Measurements from ENCODE around the gene NIM1K.
"Not testable (repeated sequence)": the region's sequence is repeated elsewhere in the genome, so short reads cannot be mapped to it uniquely, and the experiment has no call there.

The NIM1K gene

DNA sequence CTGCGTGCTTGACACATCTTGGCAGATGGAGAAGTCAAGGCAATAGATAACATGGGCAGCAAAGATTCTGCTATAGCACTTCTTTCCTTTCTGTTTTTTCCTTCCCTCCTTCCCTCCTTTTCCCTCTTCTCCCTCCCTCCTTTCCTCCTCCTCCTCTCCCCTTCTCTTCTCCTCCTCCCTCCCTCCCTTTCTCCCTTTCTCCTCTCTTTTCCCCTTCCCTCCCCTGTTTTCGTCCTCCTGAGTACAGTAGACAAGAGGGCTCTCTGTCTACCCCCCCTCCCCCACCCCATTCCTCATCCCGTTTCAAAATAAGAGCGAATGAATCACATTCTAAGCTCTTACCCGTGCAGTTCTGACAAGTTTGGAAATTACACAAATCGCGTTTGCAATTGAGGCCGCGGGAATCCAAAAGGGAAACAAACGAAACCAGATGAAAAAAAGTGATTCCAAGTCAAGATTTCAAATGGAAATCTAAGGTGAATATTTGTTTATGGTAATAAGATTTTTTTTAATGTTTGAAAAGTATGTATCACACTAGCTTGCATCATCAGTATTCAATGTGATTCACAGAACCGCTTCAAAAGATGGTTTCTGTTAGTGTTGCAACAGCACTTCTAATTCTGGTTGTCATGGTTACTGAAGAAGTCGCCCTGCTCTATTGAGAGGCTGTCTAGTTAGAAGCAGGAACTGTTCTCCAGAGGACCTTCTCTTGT lies 1.3 kb downstream of the NIM1K start:
- DNase-seq (ENCODE audit: extremely low spot score) = peak; percentile 75
- POLR2A ChIA-PET = interaction anchor here (1.2 kb wide), 1 partner anchor 72 kb away, joined by 3 read pairs; no protein-coding TSS in a partner anchor

GRCh38 chr5:43193894-43194265 lies 1.9 kb downstream of the NIM1K start:
- DNase-seq (ENCODE audit: extremely low spot score) = no peak
- POLR2A ChIA-PET = interaction anchor here (1.2 kb wide), 1 partner anchor 73 kb away, joined by 3 read pairs; no protein-coding TSS in a partner anchor
- TF ChIP-seq, protein P1, sequence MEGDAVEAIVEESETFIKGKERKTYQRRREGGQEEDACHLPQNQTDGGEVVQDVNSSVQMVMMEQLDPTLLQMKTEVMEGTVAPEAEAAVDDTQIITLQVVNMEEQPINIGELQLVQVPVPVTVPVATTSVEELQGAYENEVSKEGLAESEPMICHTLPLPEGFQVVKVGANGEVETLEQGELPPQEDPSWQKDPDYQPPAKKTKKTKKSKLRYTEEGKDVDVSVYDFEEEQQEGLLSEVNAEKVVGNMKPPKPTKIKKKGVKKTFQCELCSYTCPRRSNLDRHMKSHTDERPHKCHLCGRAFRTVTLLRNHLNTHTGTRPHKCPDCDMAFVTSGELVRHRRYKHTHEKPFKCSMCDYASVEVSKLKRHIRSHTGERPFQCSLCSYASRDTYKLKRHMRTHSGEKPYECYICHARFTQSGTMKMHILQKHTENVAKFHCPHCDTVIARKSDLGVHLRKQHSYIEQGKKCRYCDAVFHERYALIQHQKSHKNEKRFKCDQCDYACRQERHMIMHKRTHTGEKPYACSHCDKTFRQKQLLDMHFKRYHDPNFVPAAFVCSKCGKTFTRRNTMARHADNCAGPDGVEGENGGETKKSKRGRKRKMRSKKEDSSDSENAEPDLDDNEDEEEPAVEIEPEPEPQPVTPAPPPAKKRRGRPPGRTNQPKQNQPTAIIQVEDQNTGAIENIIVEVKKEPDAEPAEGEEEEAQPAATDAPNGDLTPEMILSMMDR (IDR thresholded peaks at IDR 0.05; ENCODE audit: control extremely low read depth, extremely low read depth, low read depth, missing control alignments) = no peak
- CTCF ChIA-PET = interaction anchor here (0.8 to 3.9 kb wide), 5 partner anchors 17 to 196 kb away, joined by 3 to 13 read pairs (median 3); no protein-coding TSS in a partner anchor

More for the DNA sequence above, 1.3 kb downstream of the NIM1K start:
- CTCF ChIA-PET = interaction anchor here (1.0 to 1.4 kb wide), 3 partner anchors 30 to 197 kb away, joined by 3 to 4 read pairs (median 3); no protein-coding TSS in a partner anchor
- TF ChIP-seq, protein P1 (IDR thresholded peaks at IDR 0.05; ENCODE audit: control extremely low read depth, extremely low read depth, low read depth, missing control alignments) = no peak

GRCh38 chr5:43195670-43196265 lies 3.7 kb downstream of the NIM1K start:
- TF ChIP-seq, protein P1 (IDR thresholded peaks at IDR 0.05; ENCODE audit: control extremely low read depth, extremely low read depth, low read depth, missing control alignments) = no peak
- POLR2A ChIA-PET = no interaction called here
- DNase-seq (ENCODE audit: extremely low spot score) = no peak
- CTCF ChIA-PET = interaction anchor here (0.7 to 3.9 kb wide), 7 partner anchors 11 to 194 kb away, joined by 3 to 13 read pairs (median 3); no protein-coding TSS in a partner anchor

GRCh38 chr5:43197535-43197934 lies 5.5 kb downstream of the NIM1K start:
- no peak for DNase-seq (ENCODE audit: extremely low spot score)
- ChIA-PET CTCF (interaction anchor here (1.0 to 3.9 kb wide), 3 partner anchors 13 to 288 kb away, joined by 3 to 13 read pairs (median 4); no protein-coding TSS in a partner anchor), POLR2A (interaction anchor here (0.7 kb wide), 1 partner anchor 16 kb away, joined by 3 read pairs; no protein-coding TSS in a partner anchor)
- TF ChIP-seq, protein P1 (IDR thresholded peaks at IDR 0.05; ENCODE audit: control extremely low read depth, extremely low read depth, low read depth, missing control alignments) = no peak

DNA sequence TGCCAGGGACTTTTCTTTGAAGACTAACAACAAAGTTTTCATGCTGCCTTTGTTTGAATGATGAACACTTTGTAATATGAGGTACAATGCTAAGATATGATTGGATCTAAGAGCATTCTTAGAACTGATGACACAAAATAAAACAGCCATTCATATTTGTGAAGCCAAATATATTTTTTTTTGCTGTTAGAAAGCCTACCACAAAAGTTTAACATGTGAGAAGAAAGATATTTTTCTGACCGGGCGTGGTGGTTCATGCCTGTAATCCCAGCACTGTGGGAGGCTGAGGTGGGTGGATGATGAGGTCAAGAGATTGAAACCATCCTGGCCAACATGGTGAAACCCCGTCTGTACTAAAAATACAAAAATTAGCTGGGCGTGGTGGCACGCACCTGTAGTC lies 9.4 kb downstream of the NIM1K start:
- POLR2A ChIA-PET = interaction anchor here (0.6 kb wide), 1 partner anchor 20 kb away, joined by 11 read pairs; no protein-coding TSS in a partner anchor
- DNase-seq (ENCODE audit: extremely low spot score) = not testable (repeated sequence)
- CTCF ChIA-PET = interaction anchor here (0.7 to 1.6 kb wide), 3 partner anchors 9 to 95 kb away, joined by 3 read pairs; no protein-coding TSS in a partner anchor

DNA sequence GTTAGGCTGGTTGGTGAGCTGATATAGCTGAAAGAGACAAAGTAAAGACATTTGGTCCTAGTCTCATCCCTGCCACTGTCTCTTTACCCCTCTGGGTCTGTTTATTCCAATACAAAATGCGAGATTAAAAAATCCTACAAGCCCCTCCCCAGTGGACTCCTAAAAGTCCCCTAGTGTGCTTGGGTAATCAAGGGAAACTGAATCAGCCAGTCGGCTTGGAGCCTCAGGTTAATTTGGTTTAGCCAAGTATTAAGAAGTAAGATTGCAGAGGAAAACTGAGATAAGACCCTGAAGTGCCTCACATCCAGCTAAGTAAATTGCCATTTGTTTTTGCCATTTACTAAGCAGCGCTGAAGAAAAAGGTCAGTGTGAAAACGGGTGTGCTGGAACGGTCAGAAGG lies 10.4 kb downstream of the NIM1K start:
- TF ChIP-seq, protein P1 (IDR thresholded peaks at IDR 0.05; ENCODE audit: control extremely low read depth, extremely low read depth, low read depth, missing control alignments) = no peak
- POLR2A ChIA-PET = interaction anchor here (0.7 kb wide), 1 partner anchor 110 kb away, joined by 6 read pairs; no protein-coding TSS in a partner anchor
- CTCF ChIA-PET = interaction anchor here (1.6 kb wide), 1 partner anchor 23 kb away, joined by 3 read pairs; no protein-coding TSS in a partner anchor
- DNase-seq (ENCODE audit: extremely low spot score) = no peak
